Measurements from ENCODE around the gene CISH. TPM values are rescaled to one million over a fixed set of nuclear protein-coding genes. Genes with fewer than 3 reads are reported as not detected.

Gene CISH
- total RNA-seq (2021) = 1.7 and 2.2 TPM in 2 replicates
- long read RNA-seq, transcript CISH-201 (3 exons, 2,043 nt) = major isoform, 15 of 17 reads
- long read RNA-seq, partial matches to known transcripts = 2 of 17 reads
- long read RNA-seq, other reads (novel, unspliced or antisense) = 0 of 17 reads

GRCh38 chr3:50611464-50612233 lies at the start of gene CISH:
TSS of gene CISH (minus strand) at chr3:50611774. CDS start at chr3:50611650, 124 bp downstream.
- H4K8ac ChIP-seq (replicated peaks; ENCODE audit: insufficient read length, low read depth, low read length) = no peak within 1 kb of the TSS
- no peak within 1 kb of the TSS for H3K27ac ChIP-seq (ENCODE audit: insufficient read length, low read depth, low read length)
- H3K4ac ChIP-seq (ENCODE audit: low read depth, low read length) = no peak within 1 kb of the TSS
- peak within 1 kb of the TSS; percentile 21 for H3K9ac ChIP-seq (ENCODE audit: extremely low read depth, insufficient read length, low read length)
- no peak within 1 kb of the TSS for H2BK12ac ChIP-seq (ENCODE audit: insufficient read length, low read depth, low read length)
- H4K91ac ChIP-seq (ENCODE audit: insufficient read length, low read depth, low read length) = no peak within 1 kb of the TSS
- no peak within 1 kb of the TSS for H3K56ac ChIP-seq (ENCODE audit: insufficient read length, low read depth, low read length)
- peak within 1 kb of the TSS; percentile 66 for H3K4me2 ChIP-seq (ENCODE audit: insufficient read depth, insufficient read length, low read length)
- peaks cover 8% of the 10 kb centered on the region; the same call in 1 of the 2 replicates for H3K27me3 ChIP-seq (ENCODE audit: insufficient read depth, low read length)
- Mint-ChIP-seq H3K9me3 (no peaks in the 10 kb centered on the region), H3K27ac (peak within 1 kb of the TSS in 2 of 3 experiments; percentile 15 to 22; a peak in 2 of 7 replicates), H3K36me3 (ENCODE audit: insufficient read depth in 1 of 3, low read depth in 3 of 3) (peaks cover 0 to 1% (median 0%) of the 10 kb centered on the region in 3 experiments; a peak in 2 of 7 replicates), H3K4me1 (peaks cover 24 to 26% of the 10 kb centered on the region in 2 experiments), H3K4me3 (peak within 1 kb of the TSS; percentile 72 to 83), H3K27me3 (ENCODE audit: low read depth) (peaks cover 50% of the 10 kb centered on the region)
- H3K79me1 ChIP-seq (ENCODE audit: insufficient read depth, low read depth, low read length, poor library complexity, severe bottlenecking) = no peaks in the 10 kb centered on the region
- H3K79me2 ChIP-seq (ENCODE audit: insufficient read depth, low read length) = no peaks in the 10 kb centered on the region
- H2BK120ac ChIP-seq (ENCODE audit: low read depth, low read length, poor library complexity, severe bottlenecking) = no peak within 1 kb of the TSS
- no peak within 1 kb of the TSS for H2BK20ac ChIP-seq (ENCODE audit: low read depth, low read length, poor library complexity, severe bottlenecking)
- peaks cover 19% of the 10 kb centered on the region for H3K23me2 ChIP-seq (ENCODE audit: insufficient read length, low read depth, low read length, poor library complexity, severe bottlenecking)
- no peak within 1 kb of the TSS for H2BK15ac ChIP-seq (ENCODE audit: low read depth, low read length)
- no peaks in the 10 kb centered on the region for H3K4me1 ChIP-seq (ENCODE audit: insufficient read depth, low read length)
- H4K5ac ChIP-seq (ENCODE audit: insufficient read length, low read depth, low read length) = no peak within 1 kb of the TSS
- peak; percentile 96 for DNase-seq
- H3T11ph ChIP-seq (ENCODE audit: low read length) = no peak within 1 kb of the TSS
- no peak within 1 kb of the TSS for H2AFZ ChIP-seq (ENCODE audit: low read length)
- WGBS (ENCODE audit: extremely low coverage, insufficient read length, low lambda C conversion rate) = no CpG with 5 or more reads among the region's 75 CpGs
- H2AK5ac ChIP-seq (ENCODE audit: insufficient read length, low read length) = no peak within 1 kb of the TSS
- no peak within 1 kb of the TSS for H2BK5ac ChIP-seq (ENCODE audit: insufficient read length, low read length)
- H3K23ac ChIP-seq (ENCODE audit: insufficient read length, low read depth, low read length) = no peak within 1 kb of the TSS
- no peaks in the 10 kb centered on the region for H3K9me3 ChIP-seq (ENCODE audit: control insufficient read depth, low read depth, low read length)
- peak within 1 kb of the TSS; percentile 32 for H3K18ac ChIP-seq (ENCODE audit: insufficient read length, low read depth, low read length)
- TF ChIP-seq CTCF (conservative IDR thresholded peaks at IDR 0.05) = peak; percentile 83
- peak within 1 kb of the TSS; percentile 23; the same call in 1 of the 2 replicates for H3K14ac ChIP-seq (ENCODE audit: insufficient read depth, low read length)
- H4K20me1 ChIP-seq (ENCODE audit: control insufficient read depth, insufficient read depth, insufficient read length) = no peaks in the 10 kb centered on the region

Measured in H9 (cell line).